Mammary epithelial cell (primary cell): Measurements from ENCODE around the gene EEF2K.

Experiments
- CTCF ChIP-seq, 2 donors: IDR thresholded peaks in 1 of 2; conservative IDR thresholded peaks in 1 of 2; 2 replicates each; pipeline ENCODE4 v1.5.1; 2011 to 2012; ENCODE audit warnings: inconsistent platforms in 2 of 2, low read length in 2 of 2, mild to moderate bottlenecking in 2 of 2, control low read depth in 1 of 2, low read depth in 1 of 2; ENCODE audit not compliant: insufficient read depth in 1 of 2; ENCODE audit errors: extremely low read depth in 1 of 2
- EZH2 ChIP-seq: IDR thresholded peaks from 2 replicates; pipeline ENCODE4 v1.6.1; 2012; ENCODE audit warnings: low read length, inconsistent platforms, borderline replicate concordance

GRCh38 chr16:22267764-22268163 lies 61.7 kb downstream of the EEF2K start:
- TF ChIP-seq CTCF (conservative IDR thresholded peaks at IDR 0.05 in 1 of 2, IDR thresholded peaks at IDR 0.05 in 1 of 2; ENCODE audit: extremely low read depth in 1 of 2, insufficient read depth in 1 of 2, low read depth in 1 of 2, low read length in 2 of 2), result no peak
- no peak for TF ChIP-seq EZH2
